B cell (primary cell): Measurements from ENCODE around the gene WHAMM. TPM values are rescaled to one million over a fixed set of nuclear protein-coding genes. Genes with fewer than 3 reads are reported as not detected.
"Not testable (repeated sequence)": the region's sequence is repeated elsewhere in the genome, so short reads cannot be mapped to it uniquely, and the experiment has no call there.

Experiments used
- ATAC-seq: fragments of 200-7000 bp; cut with Tn5 transposase; one replicate; pipeline ENCODE4 v1.10.0; 2021; ENCODE audit warnings: low read depth, mild to moderate bottlenecking, moderate number of reproducible peaks, moderate library complexity
- CTCF ChIA-PET: fragments of 350-600 bp; sonication (Branson Sonifier 250); formaldehyde crosslinking; loops from one replicate; lab custom pipeline; 2021; ENCODE audit warnings: antibody characterized with exemption, inconsistent platforms; lab: Charles Lee
- POLR2A ChIA-PET: fragments of 350-600 bp; sonication (Branson Sonifier 250); formaldehyde crosslinking; loops from one replicate; lab custom pipeline; 2021; ENCODE audit warnings: antibody characterized with exemption; lab: Charles Lee
- DNase-seq: peaks from one replicate; pipeline ENCODE4 v3.0.0; 2013
- H2AFZ ChIP-seq: 2 replicates; pipeline ENCODE4 v1.6.1; 2012; ENCODE audit warnings: mild to moderate bottlenecking, low read depth, low read length; ENCODE audit not compliant: insufficient read depth, poor library complexity, severe bottlenecking
- H3K27ac ChIP-seq, 2 donors: 1 replicate in 1 of 2; 2 replicates in 1 of 2; pipeline ENCODE4 v1.5.1; 2012 to 2013; ENCODE audit warnings: low read length in 2 of 2, mild to moderate bottlenecking in 2 of 2, moderate library complexity in 1 of 2
- H3K27me3 ChIP-seq, 4 experiments: fragments of 200-600 bp in 1 of 4; sonication (generic) in 1 of 4; replicated peaks in 1 of 4; 1 replicate in 2 of 4; 2 replicates in 2 of 4; pipeline versions ENCODE4 v1.6.1 to v1.7.0; 2013 to 2016; ENCODE audit warnings: low read length in 3 of 4, mild to moderate bottlenecking in 2 of 4, mixed read lengths in 1 of 4, moderate library complexity in 1 of 4; ENCODE audit not compliant: insufficient read depth in 4 of 4, control insufficient read depth in 3 of 4; ENCODE audit errors: control extremely low read depth in 1 of 4
- H3K36me3 ChIP-seq, 2 experiments: replicated peaks in 1 of 2; 1 replicate in 1 of 2; 2 replicates in 1 of 2; pipeline versions ENCODE4 v1.6.1 to v1.7.1; 2013; ENCODE audit warnings: low read length in 1 of 2; ENCODE audit not compliant: insufficient read depth in 2 of 2, control insufficient read depth in 1 of 2; ENCODE audit errors: control extremely low read depth in 1 of 2, extremely low read depth in 1 of 2
- H3K4me1 ChIP-seq, 2 donors: fragments of 200-600 bp in 1 of 2; sonication (generic) in 1 of 2; 1 replicate in 1 of 2; 2 replicates in 1 of 2; pipeline versions ENCODE4 v1.5.1 to v1.6.1; 2013 to 2017; ENCODE audit warnings: low read length in 2 of 2; ENCODE audit not compliant: control insufficient read depth in 2 of 2, insufficient read depth in 2 of 2
- H3K4me2 ChIP-seq: replicated peaks from 2 replicates; pipeline ENCODE3; 2012; ENCODE audit warnings: mild to moderate bottlenecking, low read depth, low read length; ENCODE audit not compliant: poor library complexity, severe bottlenecking
- H3K4me3 ChIP-seq, 5 experiments: fragments of 200-600 bp in 1 of 5; sonication (generic) in 1 of 5; 1 replicate in 3 of 5; 2 replicates in 2 of 5; pipeline versions ENCODE4 v1.5.1 to v1.7.0; 2011 to 2016; ENCODE audit warnings: low read length in 4 of 5, mild to moderate bottlenecking in 4 of 5, low read depth in 2 of 5, control low read depth in 1 of 5, moderate library complexity in 1 of 5; ENCODE audit not compliant: insufficient read depth in 1 of 5; ENCODE audit errors: control extremely low read depth in 1 of 5, extremely low read depth in 1 of 5
- H3K79me2 ChIP-seq: fragments of 200-600 bp; sonication (generic); one replicate; pipeline ENCODE4 v1.6.0; 2016; ENCODE audit warnings: low read length; ENCODE audit not compliant: control insufficient read depth, insufficient read depth
- H3K9ac ChIP-seq: fragments of 200-600 bp; sonication (generic); 2 replicates; pipeline ENCODE4 v1.6.1; 2017; ENCODE audit warnings: mild to moderate bottlenecking, low read length, moderate library complexity
- H3K9me3 ChIP-seq, 3 donors: one replicate each; pipeline versions ENCODE4 v1.6.1 to v1.7.1; 2013; ENCODE audit warnings: low read length in 2 of 3; ENCODE audit not compliant: control insufficient read depth in 2 of 3, insufficient read depth in 1 of 3; ENCODE audit errors: control extremely low read depth in 1 of 3
- H4K20me1 ChIP-seq: 2 replicates; pipeline ENCODE4 v1.6.0; 2012; ENCODE audit warnings: mild to moderate bottlenecking, low read length; ENCODE audit not compliant: insufficient read depth, control insufficient read depth, poor library complexity, severe bottlenecking
- H3K27ac Mint-ChIP-seq: one replicate; pipeline ENCODE4 v1.8.0; 2021; ENCODE audit warnings: mixed read lengths
- H3K27me3 Mint-ChIP-seq: one replicate; pipeline ENCODE4 v1.8.0; 2021; ENCODE audit warnings: mixed read lengths
- H3K4me1 Mint-ChIP-seq: one replicate; pipeline ENCODE4 v1.8.0; 2021; ENCODE audit warnings: mixed read lengths
- H3K4me3 Mint-ChIP-seq: one replicate; pipeline ENCODE4 v1.8.0; 2021; ENCODE audit warnings: mixed read lengths
- H3K9me3 Mint-ChIP-seq: one replicate; pipeline ENCODE4 v1.8.0; 2022; ENCODE audit warnings: mixed read lengths; ENCODE audit not compliant: insufficient read depth
- CTCF ChIP-seq: fragments of 200-600 bp; IDR thresholded peaks from one replicate; pipeline ENCODE4 v1.8.0; 2022; ENCODE audit warnings: antibody characterized with exemption, mild to moderate bottlenecking
- EZH2 ChIP-seq: IDR thresholded peaks from 2 replicates; pipeline ENCODE4 v1.6.1; 2012; ENCODE audit warnings: borderline replicate concordance, low read depth, mild to moderate bottlenecking, moderate library complexity, low read length; ENCODE audit not compliant: insufficient read depth, poor library complexity, severe bottlenecking
- WGBS: methylation state at CpG from one replicate; pipeline ENCODE4 v1.1.5; 2013; ENCODE audit warnings: missing lambda C conversion rate; ENCODE audit not compliant: insufficient coverage; 5-methylcytosine and 5-hydroxymethylcytosine counted together
- intact Hi-C: fragments of 100-400 bp; cut with micrococcal nuclease; formaldehyde crosslinking; loops from one replicate; pipeline ENCODE4 v1.10.0; 2022
- polyA plus RNA-seq: library from polyadenylated mRNA; depleted of rRNA; stranded (reverse); fragments of >200 nt; gene quantifications from 2 replicates; pipeline ENCODE4 v1.2.3, GENCODE V29; 2012
- total RNA-seq, 2 donors: library from RNA; stranded (reverse); fragments of 120-200 nt in 1 of 2; gene quantifications; 1 replicate in 1 of 2; 2 replicates in 1 of 2; pipeline versions ENCODE4 v1.2.3 to v1.2.4, GENCODE V29; 2013 to 2022

WHAMM gene
- total and polyA plus RNA-seq, 2 donors (not counting 1 experiment from before 2014, with no cell fraction given): 18.3 to 31.3 TPM

DNA sequence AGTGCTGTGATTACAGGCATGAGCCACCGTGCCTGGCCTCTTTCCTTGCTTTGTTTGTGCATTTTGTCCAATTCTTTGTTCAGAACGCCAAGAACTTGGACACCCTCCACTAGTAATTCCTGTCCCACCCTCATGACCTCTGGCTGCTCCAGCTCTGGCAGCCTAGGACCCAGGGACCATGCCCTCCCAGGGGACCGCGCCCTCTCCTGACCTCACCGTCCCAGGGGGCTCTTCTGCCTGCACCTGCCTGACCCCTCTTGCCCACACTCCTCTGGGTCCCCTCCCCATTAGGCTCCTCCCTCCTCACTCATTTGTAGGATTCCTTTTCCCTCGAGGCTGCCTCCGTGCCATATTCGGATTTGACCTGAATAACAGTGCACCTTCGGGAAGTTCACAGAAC is 44.7 kb upstream of the WHAMM start:
- TF ChIP-seq CTCF: no peak
- no peak for TF ChIP-seq EZH2
- Histone ChIP-seq H3K9me3 (peaks cover 0 to 5% (median 3%) of the 10 kb centered on the region in 3 donors), H4K20me1 (no peaks in the 10 kb centered on the region), H3K4me1 (no peaks in the 10 kb centered on the region), H3K79me2 (no peaks in the 10 kb centered on the region), H3K9ac (no peak overlapping the region), H3K36me3 (peaks cover 0 to 7% of the 10 kb centered on the region in 2 experiments), H3K27me3 (no peaks in the 10 kb centered on the region), H3K4me3 (no peak overlapping the region), H3K27ac (no peak overlapping the region), H3K4me2 (no peak overlapping the region), H2AFZ (no peak overlapping the region)
- POLR2A ChIA-PET: no interaction called here
- CTCF ChIA-PET: no interaction called here
- no peak overlapping the region for H3K4me3 Mint-ChIP-seq
- 88% methylated on average over 9 of the region's 9 CpGs for WGBS
- H3K4me1 Mint-ChIP-seq: peaks cover 4% of the 10 kb centered on the region
- intact Hi-C loops: no loop called here
- H3K9me3 Mint-ChIP-seq: no peaks in the 10 kb centered on the region
- DNase-seq (no peak), ATAC-seq (no peak)
- no peaks in the 10 kb centered on the region for H3K27me3 Mint-ChIP-seq
- no peak overlapping the region for H3K27ac Mint-ChIP-seq

GRCh38 chr15:82766201-82766600 is 43.2 kb upstream of the WHAMM start:
- H3K79me2 ChIP-seq, H3K36me3 ChIP-seq, H3K27ac ChIP-seq, H3K4me1 ChIP-seq, H3K4me1 Mint-ChIP-seq, H4K20me1 ChIP-seq, H3K9me3 Mint-ChIP-seq, H3K9me3 ChIP-seq, H3K4me3 ChIP-seq, H3K4me2 ChIP-seq, H3K27ac Mint-ChIP-seq, POLR2A ChIA-PET, H3K9ac ChIP-seq, ATAC-seq, intact Hi-C loops, H3K27me3 ChIP-seq, CTCF ChIA-PET, H3K27me3 Mint-ChIP-seq, H2AFZ ChIP-seq, DNase-seq, H3K4me3 Mint-ChIP-seq: not testable (repeated sequence)
- 94% methylated on average over 7 of the region's 7 CpGs for whole genome bisulfite sequencing
